Measurements from ENCODE around the gene ACOT13. TPM values are rescaled to one million over a fixed set of nuclear protein-coding genes. Genes with fewer than 3 reads are reported as not detected.
A peak's percentile ranks its signal among the peaks of the same experiment; 100 is the strongest.

ACOT13 gene
- total RNA-seq, 1 experiment from 2014 or later: 55.6 TPM

- TF ChIP-seq CTCF (IDR thresholded peaks at IDR 0.05; ENCODE audit: insufficient read depth in 1 of 2, low read depth in 1 of 2, low read length in 1 of 2, severe bottlenecking in 1 of 2, unreplicated experiment in 1 of 2): no peak
- Mint-ChIP-seq H3K4me1 (ENCODE audit: low read depth, unreplicated experiment) (peaks cover 9% of the 10 kb centered on the region), H3K4me3 (ENCODE audit: unreplicated experiment) (peak overlapping the region; percentile 88), H3K27me3 (ENCODE audit: insufficient read depth, unreplicated experiment) (no peaks in the 10 kb centered on the region), H3K27ac (ENCODE audit: unreplicated experiment) (peak overlapping the region; percentile 87), H3K36me3 (ENCODE audit: insufficient read depth, unreplicated experiment) (peaks cover 8% of the 10 kb centered on the region), H3K9me3 (ENCODE audit: unreplicated experiment) (no peaks in the 10 kb centered on the region)
- no peaks in the 10 kb centered on the region for H3K27me3 ChIP-seq (replicated peaks; ENCODE audit: control insufficient read depth, insufficient read depth, low read length)
- H3K4me1 ChIP-seq: no peaks in the 10 kb centered on the region
- DNase-seq: no peak
- POLR2A ChIA-PET: no interaction called here
- peak overlapping the region; percentile 54 for H3K4me3 ChIP-seq (ENCODE audit: low read depth, low read length)
- BruUV-seq (replicated peaks): no TSS peak
- H3K9me3 ChIP-seq: no peaks in the 10 kb centered on the region
- CTCF ChIA-PET: no interaction called here
- no peaks in the 10 kb centered on the region for H3K36me3 ChIP-seq (ENCODE audit: control insufficient read depth, insufficient read depth, low read length)
- intact Hi-C loops (cut with micrococcal nuclease; ENCODE audit: unreplicated experiment): loop anchor here (2.0 to 10.0 kb wide), 3 partner anchors 20 to 62 kb away; partner anchors contain the start of genes ACOT13 and TDP2
These were observed 20.1 kb upstream of the ACOT13 start for GRCh38 chr6:24646771-24647170.

GRCh38 chr6:24648276-24648675 is 18.6 kb upstream of the ACOT13 start:
- DNase-seq: no peak
- no peak overlapping the region for H3K4me3 ChIP-seq (ENCODE audit: low read depth, low read length)
- no peaks in the 10 kb centered on the region for H3K4me1 ChIP-seq
- intact Hi-C loops (cut with micrococcal nuclease; ENCODE audit: unreplicated experiment): loop anchor here (10.0 kb wide), 1 partner anchor 63 kb away; no protein-coding TSS in a partner anchor
- Mint-ChIP-seq H3K27me3 (ENCODE audit: insufficient read depth, unreplicated experiment) (no peaks in the 10 kb centered on the region), H3K4me1 (ENCODE audit: low read depth, unreplicated experiment) (peaks cover 9% of the 10 kb centered on the region), H3K9me3 (ENCODE audit: unreplicated experiment) (no peaks in the 10 kb centered on the region), H3K27ac (ENCODE audit: unreplicated experiment) (no peak overlapping the region), H3K36me3 (ENCODE audit: insufficient read depth, unreplicated experiment) (peaks cover 18% of the 10 kb centered on the region), H3K4me3 (ENCODE audit: unreplicated experiment) (no peak overlapping the region)
- TF ChIP-seq CTCF (IDR thresholded peaks at IDR 0.05; ENCODE audit: insufficient read depth in 1 of 2, low read depth in 1 of 2, low read length in 1 of 2, severe bottlenecking in 1 of 2, unreplicated experiment in 1 of 2): no peak
- CTCF ChIA-PET: no interaction called here
- H3K27me3 ChIP-seq (replicated peaks; ENCODE audit: control insufficient read depth, insufficient read depth, low read length): no peaks in the 10 kb centered on the region
- no peaks in the 10 kb centered on the region for H3K9me3 ChIP-seq
- H3K36me3 ChIP-seq (ENCODE audit: control insufficient read depth, insufficient read depth, low read length): no peaks in the 10 kb centered on the region; the same call in 1 of the 2 replicates
- BruUV-seq (replicated peaks): no TSS peak
- POLR2A ChIA-PET: interaction anchor here (0.6 kb wide), 1 partner anchor 357 kb away, joined by 4 read pairs; no protein-coding TSS in a partner anchor

- intact Hi-C loops (cut with micrococcal nuclease; ENCODE audit: unreplicated experiment): loop anchor here (10.0 kb wide), 1 partner anchor 65 kb away; no protein-coding TSS in a partner anchor
- Mint-ChIP-seq H3K9me3 (ENCODE audit: unreplicated experiment) (no peaks in the 10 kb centered on the region), H3K27ac (ENCODE audit: unreplicated experiment) (no peak overlapping the region), H3K4me3 (ENCODE audit: unreplicated experiment) (no peak overlapping the region), H3K27me3 (ENCODE audit: insufficient read depth, unreplicated experiment) (no peaks in the 10 kb centered on the region), H3K4me1 (ENCODE audit: low read depth, unreplicated experiment) (peaks cover 9% of the 10 kb centered on the region), H3K36me3 (ENCODE audit: insufficient read depth, unreplicated experiment) (peaks cover 18% of the 10 kb centered on the region)
- H3K36me3 ChIP-seq (ENCODE audit: control insufficient read depth, insufficient read depth, low read length): peaks cover 1% of the 10 kb centered on the region
- TF ChIP-seq CTCF (IDR thresholded peaks at IDR 0.05; ENCODE audit: insufficient read depth in 1 of 2, low read depth in 1 of 2, low read length in 1 of 2, severe bottlenecking in 1 of 2, unreplicated experiment in 1 of 2): no peak
- no peaks in the 10 kb centered on the region for H3K4me1 ChIP-seq
- ChIA-PET POLR2A (no interaction called here), CTCF (no interaction called here)
- no peak overlapping the region for H3K4me3 ChIP-seq (ENCODE audit: low read depth, low read length)
- no TSS peak for BruUV-seq (replicated peaks)
- H3K27me3 ChIP-seq (replicated peaks; ENCODE audit: control insufficient read depth, insufficient read depth, low read length): no peaks in the 10 kb centered on the region
- DNase-seq: no peak
- no peaks in the 10 kb centered on the region for H3K9me3 ChIP-seq
These were observed 17.2 kb upstream of the ACOT13 start for GRCh38 chr6:24649691-24650090.
